Fibroblast of pulmonary artery (primary cell): ENCODE data around the gene TAB2.

ENCODE experiments used
- DNase-seq: peaks from one replicate; pipeline ENCODE4 v3.0.0-alpha.2; 2010; ENCODE audit warnings: low read depth
- H3K4me3 ChIP-seq: replicated peaks from 2 replicates; pipeline ENCODE4 v1.5.1; 2011; ENCODE audit warnings: low read depth, mild to moderate bottlenecking, control low read depth, low read length, moderate library complexity
- TF ChIP-seq, protein P1 (sequence below): IDR thresholded peaks from 2 replicates; pipeline ENCODE4 v1.5.1; 2011; ENCODE audit warnings: mild to moderate bottlenecking, control low read depth, low read length, inconsistent platforms; ENCODE audit errors: missing control alignments

Gene TAB2

GRCh38 chr6:149414009-149414408, 96.5 kb downstream of the TAB2 start:
- H3K4me3 ChIP-seq = no peak overlapping the region
- no peak for DNase-seq
- TF ChIP-seq, protein P1, sequence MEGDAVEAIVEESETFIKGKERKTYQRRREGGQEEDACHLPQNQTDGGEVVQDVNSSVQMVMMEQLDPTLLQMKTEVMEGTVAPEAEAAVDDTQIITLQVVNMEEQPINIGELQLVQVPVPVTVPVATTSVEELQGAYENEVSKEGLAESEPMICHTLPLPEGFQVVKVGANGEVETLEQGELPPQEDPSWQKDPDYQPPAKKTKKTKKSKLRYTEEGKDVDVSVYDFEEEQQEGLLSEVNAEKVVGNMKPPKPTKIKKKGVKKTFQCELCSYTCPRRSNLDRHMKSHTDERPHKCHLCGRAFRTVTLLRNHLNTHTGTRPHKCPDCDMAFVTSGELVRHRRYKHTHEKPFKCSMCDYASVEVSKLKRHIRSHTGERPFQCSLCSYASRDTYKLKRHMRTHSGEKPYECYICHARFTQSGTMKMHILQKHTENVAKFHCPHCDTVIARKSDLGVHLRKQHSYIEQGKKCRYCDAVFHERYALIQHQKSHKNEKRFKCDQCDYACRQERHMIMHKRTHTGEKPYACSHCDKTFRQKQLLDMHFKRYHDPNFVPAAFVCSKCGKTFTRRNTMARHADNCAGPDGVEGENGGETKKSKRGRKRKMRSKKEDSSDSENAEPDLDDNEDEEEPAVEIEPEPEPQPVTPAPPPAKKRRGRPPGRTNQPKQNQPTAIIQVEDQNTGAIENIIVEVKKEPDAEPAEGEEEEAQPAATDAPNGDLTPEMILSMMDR = no peak

DNA sequence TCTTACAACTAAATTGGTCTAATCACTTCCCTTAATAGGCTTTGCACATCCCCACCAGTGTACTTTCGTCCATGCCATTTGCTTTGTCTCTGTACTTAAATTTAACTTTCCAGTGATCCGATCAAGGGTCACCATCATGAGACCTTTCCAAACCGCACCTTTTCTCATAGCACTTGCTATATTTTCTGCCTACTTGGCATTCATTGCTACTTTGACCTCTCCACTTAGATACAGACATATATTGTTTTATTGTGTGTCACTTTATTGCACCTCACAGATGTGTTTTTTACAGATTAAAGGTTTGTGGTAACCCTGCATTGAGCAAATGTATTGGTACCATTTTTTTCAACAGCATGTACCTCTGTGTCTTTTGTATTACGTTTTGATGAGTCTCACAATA, 97.3 kb downstream of the TAB2 start:
- no peak overlapping the region for H3K4me3 ChIP-seq
- TF ChIP-seq, protein P1 = no peak
- DNase-seq = no peak

DNA sequence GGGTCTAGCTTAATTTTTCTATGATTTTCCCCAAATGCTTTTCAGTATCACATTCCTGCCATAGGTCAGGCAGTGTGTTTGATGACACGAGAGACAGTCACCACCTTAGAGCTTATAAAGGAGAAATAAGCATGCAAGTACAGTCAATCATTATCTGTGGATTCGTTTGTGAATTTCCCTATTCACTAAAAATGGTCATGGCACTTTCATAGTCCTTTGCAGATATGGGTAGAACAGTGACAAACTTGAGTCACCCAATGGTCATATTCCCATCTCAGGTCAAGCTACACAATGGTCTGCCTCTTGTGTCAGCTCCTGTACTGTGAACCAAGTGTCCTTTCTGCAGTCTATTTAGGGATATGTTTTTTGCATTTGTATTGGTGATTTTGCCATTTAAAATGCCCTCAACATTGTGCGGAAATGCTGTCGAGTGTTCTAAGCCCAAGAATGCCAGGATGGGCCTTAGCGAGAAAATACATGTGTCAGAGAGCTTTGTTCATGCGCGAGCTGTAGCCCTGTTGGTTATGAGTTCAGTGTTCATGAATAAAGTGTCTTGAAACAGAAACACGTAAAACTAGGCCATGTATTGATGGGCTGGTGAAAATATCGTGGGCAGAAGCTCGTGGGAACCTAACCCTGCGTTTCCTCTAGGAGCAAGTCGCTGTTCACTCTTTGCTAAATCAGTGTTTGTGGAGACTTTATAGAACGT, 102.3 kb downstream of the TAB2 start:
- no peak for DNase-seq
- H3K4me3 ChIP-seq = no peak overlapping the region
- TF ChIP-seq, protein P1 = no peak

GRCh38 chr6:149421132-149421531, 103.6 kb downstream of the TAB2 start:
- no peak overlapping the region for H3K4me3 ChIP-seq
- DNase-seq = no peak
- TF ChIP-seq, protein P1 = no peak

- TF ChIP-seq, protein P1 = no peak
- no peak for DNase-seq
- no peak overlapping the region for H3K4me3 ChIP-seq
These were observed 105.1 kb downstream of the TAB2 start for GRCh38 chr6:149422581-149422980.

DNA sequence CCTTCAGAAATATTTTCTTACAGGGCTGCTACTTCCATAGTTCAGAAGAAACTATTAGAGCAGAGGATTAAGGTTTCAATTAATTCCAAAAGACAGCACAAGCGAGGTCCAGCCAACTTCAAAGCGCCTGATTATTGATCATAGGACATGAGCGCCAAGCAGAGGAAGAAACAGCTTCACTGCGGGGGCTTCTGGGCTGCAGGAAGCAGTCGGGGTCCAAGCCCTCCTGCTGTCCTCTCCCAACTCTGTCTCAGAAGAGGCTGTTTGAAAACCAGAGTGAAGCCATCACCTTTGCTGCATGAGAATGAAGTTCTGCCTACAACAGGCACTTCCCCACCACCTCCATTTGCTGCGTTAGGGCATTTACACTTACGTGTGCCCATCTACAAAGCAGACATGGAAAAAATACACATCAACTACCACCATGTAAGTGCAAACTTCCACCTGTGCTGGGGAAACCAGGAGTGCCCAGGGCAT, 106.5 kb downstream of the TAB2 start:
- H3K4me3 ChIP-seq = no peak overlapping the region
- DNase-seq = no peak
- TF ChIP-seq, protein P1 = no peak

DNA sequence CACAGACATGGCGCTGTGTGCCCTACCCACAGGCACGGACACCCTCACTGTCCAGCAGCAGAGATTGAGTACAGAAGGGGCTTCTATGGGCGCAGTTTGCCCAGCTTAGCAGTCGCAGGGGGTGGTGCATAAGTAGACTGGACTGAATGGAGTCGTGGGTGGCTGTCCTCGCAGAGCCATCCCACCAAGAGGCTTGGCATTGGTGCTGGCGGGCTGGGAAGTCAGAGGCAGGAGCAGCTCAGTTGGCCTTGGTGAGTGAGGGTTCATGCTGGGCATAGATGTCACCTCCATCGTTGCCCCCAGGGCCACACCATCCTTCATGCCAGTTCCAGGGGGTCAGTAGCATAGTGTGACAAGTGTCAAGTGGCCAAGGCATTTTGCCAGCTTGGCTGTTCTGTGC, 107.7 kb downstream of the TAB2 start:
- DNase-seq = no peak
- H3K4me3 ChIP-seq = no peak overlapping the region
- TF ChIP-seq, protein P1 = no peak
